Camera-type eye (tissue), 1 donor: ENCODE data around the gene NR2C2. TPM values are rescaled to one million over a fixed set of nuclear protein-coding genes. Genes with fewer than 3 reads are reported as not detected.

Experiments used
- total RNA-seq: library from RNA; depleted of rRNA; stranded (reverse); fragments of >200 nt; gene quantifications from one replicate; pipeline ENCODE4 v1.2.3, GENCODE V29; 2014

The NR2C2 gene
- 86.9 TPM for total RNA-seq

GRCh38 chr3:14947100-14947885 lies at the start of gene NR2C2:
NR2C2 (plus strand) TSS chr3:14947583; CDS start chr3:15003915, 56,332 bp downstream.

GRCh38 chr3:15064835-15065549 lies 117.6 kb downstream of the NR2C2 start, which contains the start of gene MRPS25:
MRPS25 (minus strand) TSS chr3:15065315; CDS start chr3:15065194, 121 bp downstream.

Other genes starting within 250 kb of the NR2C2 start
- gene FGD5, start 128.6 kb upstream of the NR2C2 start, total RNA-seq: 17.3 TPM
- gene MRPS25, start 117.7 kb downstream of the NR2C2 start, total RNA-seq: 40.8 TPM
- 60.1 TPM for gene RBSN, start 151.6 kb downstream of the NR2C2 start, total RNA-seq